ENCODE data around the gene OTOP2.

GRCh38 chr17:74930535-74931036 lies 6.5 kb downstream of the OTOP2 start:
- TF ChIP-seq EZH2 (IDR thresholded peaks at IDR 0.05; ENCODE audit: insufficient read depth, poor library complexity, severe bottlenecking) (no peak), EZH2phosphoT487 (IDR thresholded peaks at IDR 0.05; ENCODE audit: insufficient read depth, low read depth) (no peak)
